ENCODE measurements around the gene NDUFA8.

NDUFA8 gene

GRCh38 chr9:122126331-122127261 lies 33.0 kb downstream of the NDUFA8 start:
- Histone ChIP-seq H3K9me3 (ENCODE audit: severe bottlenecking) (no peaks in the 10 kb centered on the region), H3K36me3 (no peaks in the 10 kb centered on the region), H3K27ac (no peak overlapping the region), H3K27me3 (ENCODE audit: insufficient read depth, low read depth, severe bottlenecking) (peaks cover 25% of the 10 kb centered on the region), H3K4me3 (ENCODE audit: low read depth, low read length) (peak overlapping the region; percentile 43)
- peak; percentile 32 for TF ChIP-seq CTCF (IDR thresholded peaks at IDR 0.05; ENCODE audit: low read depth, low read length)
- no peak for DNase-seq

- peak; percentile 32 for DNase-seq
- Histone ChIP-seq H3K27ac (no peak overlapping the region), H3K27me3 (ENCODE audit: insufficient read depth, low read depth, severe bottlenecking) (peaks cover 25% of the 10 kb centered on the region), H3K4me3 (ENCODE audit: low read depth, low read length) (peak overlapping the region; percentile 43), H3K9me3 (ENCODE audit: severe bottlenecking) (no peaks in the 10 kb centered on the region), H3K36me3 (no peaks in the 10 kb centered on the region)
- TF ChIP-seq CTCF (IDR thresholded peaks at IDR 0.05; ENCODE audit: low read depth, low read length) = no peak
Measured at GRCh38 chr9:122125509-122126330, 33.9 kb downstream of the NDUFA8 start.

GRCh38 chr9:122125158-122125508 lies 34.4 kb downstream of the NDUFA8 start:
- no peaks in the 10 kb centered on the region for H3K9me3 ChIP-seq (ENCODE audit: severe bottlenecking)
- peaks cover 25% of the 10 kb centered on the region for H3K27me3 ChIP-seq (ENCODE audit: insufficient read depth, low read depth, severe bottlenecking)
- H3K4me3 ChIP-seq (ENCODE audit: low read depth, low read length) = no peak overlapping the region
- TF ChIP-seq CTCF (IDR thresholded peaks at IDR 0.05; ENCODE audit: low read depth, low read length) = peak; percentile 98
- DNase-seq = peak; percentile 83
- no peaks in the 10 kb centered on the region for H3K36me3 ChIP-seq
- no peak overlapping the region for H3K27ac ChIP-seq

GRCh38 chr9:122124528-122124927 lies 35.1 kb downstream of the NDUFA8 start:
- Histone ChIP-seq H3K4me3 (ENCODE audit: low read depth, low read length) (no peak overlapping the region), H3K27ac (no peak overlapping the region), H3K9me3 (ENCODE audit: severe bottlenecking) (no peaks in the 10 kb centered on the region), H3K36me3 (no peaks in the 10 kb centered on the region), H3K27me3 (ENCODE audit: insufficient read depth, low read depth, severe bottlenecking) (peaks cover 25% of the 10 kb centered on the region)
- TF ChIP-seq CTCF (IDR thresholded peaks at IDR 0.05; ENCODE audit: low read depth, low read length) = no peak
- no peak for DNase-seq

- Histone ChIP-seq H3K4me3 (ENCODE audit: low read depth, low read length) (no peak overlapping the region), H3K27me3 (ENCODE audit: insufficient read depth, low read depth, severe bottlenecking) (peaks cover 25% of the 10 kb centered on the region), H3K27ac (no peak overlapping the region), H3K9me3 (ENCODE audit: severe bottlenecking) (no peaks in the 10 kb centered on the region), H3K36me3 (no peaks in the 10 kb centered on the region)
- no peak for DNase-seq
- TF ChIP-seq CTCF (IDR thresholded peaks at IDR 0.05; ENCODE audit: low read depth, low read length) = no peak
Measured at GRCh38 chr9:122124048-122124447, 35.5 kb downstream of the NDUFA8 start.

All from WERI-Rb-1 (cell line).